Natural killer cell (primary cell): ENCODE measurements around the gene PLXNA2. TPM values are rescaled to one million over a fixed set of nuclear protein-coding genes. Genes with fewer than 3 reads are reported as not detected.

Experiments
- ATAC-seq, 3 donors: fragments of 150-1000 bp in 2 of 3; fragments of 200-7000 bp in 1 of 3; cut with Tn5 transposase; 1 replicate in 1 of 3; 2 replicates in 2 of 3; pipeline ENCODE4 v1.10.0; 2021; ENCODE audit warnings: mild to moderate bottlenecking in 2 of 3, moderate library complexity in 2 of 3
- DNase-seq, 2 donors: peaks; one replicate each; pipeline versions ENCODE4 v3.0.0 to v3.0.0-alpha.2; 2013 to 2021; ENCODE audit warnings: mixed read lengths in 1 of 2
- H3K27ac ChIP-seq: one replicate; pipeline ENCODE4 v1.5.1; 2013; ENCODE audit warnings: mild to moderate bottlenecking, low read length
- H3K27me3 ChIP-seq: one replicate; pipeline ENCODE4 v1.6.1; 2013; ENCODE audit warnings: low read length; ENCODE audit not compliant: control insufficient read depth, insufficient read depth
- H3K36me3 ChIP-seq: one replicate; pipeline ENCODE4 v1.6.1; 2013; ENCODE audit warnings: low read length; ENCODE audit not compliant: control insufficient read depth, insufficient read depth
- H3K4me1 ChIP-seq: one replicate; pipeline ENCODE4 v1.6.1; 2013; ENCODE audit warnings: low read length; ENCODE audit not compliant: control insufficient read depth, insufficient read depth
- H3K4me3 ChIP-seq: one replicate; pipeline ENCODE4 v1.5.1; 2013; ENCODE audit warnings: low read length
- H3K9me3 ChIP-seq: one replicate; pipeline ENCODE4 v1.6.1; 2013; ENCODE audit warnings: low read length; ENCODE audit not compliant: control insufficient read depth, insufficient read depth
- H3K27ac Mint-ChIP-seq, 2 donors: one replicate each; pipeline ENCODE4 v1.8.0; 2022; ENCODE audit warnings: mild to moderate bottlenecking in 2 of 2, mixed read lengths in 2 of 2, moderate library complexity in 1 of 2
- H3K27me3 Mint-ChIP-seq, 2 donors: one replicate each; pipeline ENCODE4 v1.8.0; 2022; ENCODE audit warnings: low read depth in 2 of 2, mixed read lengths in 2 of 2
- H3K36me3 Mint-ChIP-seq: one replicate; pipeline ENCODE4 v1.8.0; 2022; ENCODE audit warnings: mixed read lengths
- H3K4me1 Mint-ChIP-seq, 2 donors: one replicate each; pipeline ENCODE4 v1.8.0; 2022; ENCODE audit warnings: mixed read lengths in 2 of 2
- H3K4me3 Mint-ChIP-seq: one replicate; pipeline ENCODE4 v1.8.0; 2022; ENCODE audit warnings: mild to moderate bottlenecking, moderate library complexity, mixed read lengths
- H3K9me3 Mint-ChIP-seq, 2 donors: one replicate each; pipeline ENCODE4 v1.8.0; 2022; ENCODE audit warnings: mixed read lengths in 2 of 2
- WGBS: methylation state at CpG from one replicate; pipeline ENCODE4 v1.1.7; 2013; ENCODE audit warnings: missing lambda C conversion rate; ENCODE audit not compliant: insufficient coverage; 5-methylcytosine and 5-hydroxymethylcytosine counted together
- intact Hi-C: fragments of 100-400 bp; cut with micrococcal nuclease; formaldehyde crosslinking; loops from one replicate; pipeline ENCODE4 v1.14.2; 2022
- total RNA-seq, 4 donors: library from RNA; stranded (reverse); fragments of 120-200 nt in 1 of 4; gene quantifications; one replicate each; pipeline versions ENCODE4 v1.2.3 to v1.2.4, GENCODE V29; 2013 to 2022
- TF ChIP-seq, protein P1 (sequence below): fragments of 200-600 bp; IDR thresholded peaks from one replicate; pipeline ENCODE4 v1.8.0; 2022; ENCODE audit warnings: antibody characterized with exemption

PLXNA2 gene
- total RNA-seq, 3 donors from 2014 or later (not counting 1 experiment from before 2014, with no cell fraction given) = 2.8 to 8.4 (median 2.8) TPM

DNA sequence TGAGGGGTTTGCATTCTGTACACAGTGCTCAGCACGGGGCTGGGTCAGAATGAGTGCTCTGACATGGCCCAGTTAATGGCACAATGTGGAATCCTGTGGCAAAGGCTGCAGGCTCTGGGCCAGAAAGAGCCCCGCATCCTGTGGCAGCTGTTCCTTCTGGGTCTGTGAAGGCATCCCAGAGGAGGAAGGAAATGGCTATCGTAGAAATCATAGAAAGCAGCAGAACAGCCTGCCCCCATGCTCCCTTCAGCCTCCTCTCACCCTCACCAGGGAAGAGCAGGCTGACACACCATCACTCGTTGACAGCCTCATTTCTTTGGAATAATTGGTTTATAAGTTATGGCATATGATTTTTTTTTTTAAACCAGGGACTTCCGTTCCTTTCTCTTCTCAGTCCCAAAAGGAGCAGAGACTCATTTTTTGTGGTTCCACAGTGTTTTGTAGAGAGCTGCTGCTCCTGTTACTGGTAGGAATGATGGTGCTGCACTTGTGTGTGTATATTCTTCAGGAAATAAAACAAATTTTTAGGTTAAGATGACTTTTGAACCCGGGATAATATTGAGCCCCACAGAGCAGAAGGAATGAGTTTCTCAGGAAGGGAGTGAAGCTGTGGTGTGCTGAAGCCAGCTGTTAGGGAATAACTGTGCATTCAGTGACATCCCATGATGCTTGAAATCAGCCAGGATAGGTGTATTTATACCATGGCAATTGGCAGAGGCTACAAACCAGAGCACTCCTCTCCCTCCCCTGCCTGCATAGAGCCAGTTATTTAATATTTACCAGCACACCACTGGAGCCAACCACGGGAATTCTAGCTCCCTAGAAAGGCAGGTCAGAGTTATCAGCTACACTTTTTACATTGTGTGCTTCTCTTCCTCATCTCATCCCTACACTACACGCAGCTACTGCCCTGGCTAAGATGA lies 32.0 kb downstream of the PLXNA2 start:
- no peaks in the 10 kb centered on the region for H3K4me1 Mint-ChIP-seq
- no peaks in the 10 kb centered on the region for H3K36me3 ChIP-seq
- no peaks in the 10 kb centered on the region for H3K4me1 ChIP-seq
- ATAC-seq (no peak), DNase-seq (no peak)
- intact Hi-C loops = no loop called here
- H3K9me3 Mint-ChIP-seq = no peaks in the 10 kb centered on the region
- H3K27ac ChIP-seq = no peak overlapping the region
- H3K27me3 Mint-ChIP-seq = peaks cover 0 to 15% of the 10 kb centered on the region in 2 donors
- H3K9me3 ChIP-seq = no peaks in the 10 kb centered on the region
- H3K4me3 ChIP-seq = no peak overlapping the region
- no peaks in the 10 kb centered on the region for H3K36me3 Mint-ChIP-seq
- TF ChIP-seq, protein P1, sequence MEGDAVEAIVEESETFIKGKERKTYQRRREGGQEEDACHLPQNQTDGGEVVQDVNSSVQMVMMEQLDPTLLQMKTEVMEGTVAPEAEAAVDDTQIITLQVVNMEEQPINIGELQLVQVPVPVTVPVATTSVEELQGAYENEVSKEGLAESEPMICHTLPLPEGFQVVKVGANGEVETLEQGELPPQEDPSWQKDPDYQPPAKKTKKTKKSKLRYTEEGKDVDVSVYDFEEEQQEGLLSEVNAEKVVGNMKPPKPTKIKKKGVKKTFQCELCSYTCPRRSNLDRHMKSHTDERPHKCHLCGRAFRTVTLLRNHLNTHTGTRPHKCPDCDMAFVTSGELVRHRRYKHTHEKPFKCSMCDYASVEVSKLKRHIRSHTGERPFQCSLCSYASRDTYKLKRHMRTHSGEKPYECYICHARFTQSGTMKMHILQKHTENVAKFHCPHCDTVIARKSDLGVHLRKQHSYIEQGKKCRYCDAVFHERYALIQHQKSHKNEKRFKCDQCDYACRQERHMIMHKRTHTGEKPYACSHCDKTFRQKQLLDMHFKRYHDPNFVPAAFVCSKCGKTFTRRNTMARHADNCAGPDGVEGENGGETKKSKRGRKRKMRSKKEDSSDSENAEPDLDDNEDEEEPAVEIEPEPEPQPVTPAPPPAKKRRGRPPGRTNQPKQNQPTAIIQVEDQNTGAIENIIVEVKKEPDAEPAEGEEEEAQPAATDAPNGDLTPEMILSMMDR = no peak
- WGBS = 32% methylated on average over 6 of the region's 8 CpGs
- no peak overlapping the region for H3K27ac Mint-ChIP-seq
- H3K27me3 ChIP-seq = no peaks in the 10 kb centered on the region
- H3K4me3 Mint-ChIP-seq = no peak overlapping the region

GRCh38 chr1:208209896-208210589 lies 34.1 kb downstream of the PLXNA2 start:
- Histone ChIP-seq H3K4me3 (no peak overlapping the region), H3K4me1 (no peaks in the 10 kb centered on the region), H3K9me3 (no peaks in the 10 kb centered on the region), H3K27ac (no peak overlapping the region), H3K27me3 (no peaks in the 10 kb centered on the region), H3K36me3 (no peaks in the 10 kb centered on the region)
- H3K9me3 Mint-ChIP-seq = no peaks in the 10 kb centered on the region
- 55% methylated on average over 5 of the region's 9 CpGs for WGBS
- peaks cover 0 to 2% of the 10 kb centered on the region in 2 donors for H3K27me3 Mint-ChIP-seq
- no peaks in the 10 kb centered on the region for H3K36me3 Mint-ChIP-seq
- intact Hi-C loops = no loop called here
- H3K4me1 Mint-ChIP-seq = no peaks in the 10 kb centered on the region
- no peak overlapping the region for H3K27ac Mint-ChIP-seq
- TF ChIP-seq, protein P1 = no peak
- DNase-seq (no peak), ATAC-seq (no peak)
- H3K4me3 Mint-ChIP-seq = no peak overlapping the region

- Mint-ChIP-seq H3K4me3 (no peak overlapping the region), H3K27ac (no peak overlapping the region), H3K4me1 (no peaks in the 10 kb centered on the region), H3K27me3 (peaks cover 0 to 2% of the 10 kb centered on the region in 2 donors), H3K9me3 (no peaks in the 10 kb centered on the region), H3K36me3 (no peaks in the 10 kb centered on the region)
- intact Hi-C loops = no loop called here
- H3K36me3 ChIP-seq = no peaks in the 10 kb centered on the region
- H3K4me1 ChIP-seq = no peaks in the 10 kb centered on the region
- DNase-seq (no peak), ATAC-seq (no peak)
- WGBS = 72% methylated on average over 3 of the region's 3 CpGs
- TF ChIP-seq, protein P1 = no peak
- no peaks in the 10 kb centered on the region for H3K27me3 ChIP-seq
- no peaks in the 10 kb centered on the region for H3K9me3 ChIP-seq
- no peak overlapping the region for H3K27ac ChIP-seq
- no peak overlapping the region for H3K4me3 ChIP-seq
These were observed 34.9 kb downstream of the PLXNA2 start for GRCh38 chr1:208209286-208209685.
